Activated CD8-positive, alpha-beta T cell treated with anti-CD3 and anti-CD28 coated beads, Interleukin-2, amount 10 ng/mL, durations not matched to agents 7 days and 5 days (primary cell): ENCODE results near the gene KCNN1. TPM values are rescaled to one million over a fixed set of nuclear protein-coding genes. Genes with fewer than 3 reads are reported as not detected.
"Not testable (repeated sequence)": the region's sequence is repeated elsewhere in the genome, so short reads cannot be mapped to it uniquely, and the experiment has no call there.

ENCODE experiments used
- ATAC-seq: fragments of 150-1000 bp; cut with Tn5 transposase; one replicate; pipeline ENCODE4 v1.10.0; 2021; ENCODE audit warnings: moderate library complexity
- CTCF ChIA-PET: fragments of 350-600 bp; sonication (Branson Sonifier 250); formaldehyde crosslinking; loops from one replicate; lab custom pipeline; 2021; ENCODE audit warnings: antibody characterized with exemption; lab: Charles Lee
- POLR2A ChIA-PET: fragments of 350-600 bp; sonication (Branson Sonifier 250); formaldehyde crosslinking; loops from one replicate; lab custom pipeline; 2021; ENCODE audit warnings: antibody characterized with exemption; lab: Charles Lee
- DNase-seq: peaks from one replicate; pipeline ENCODE4 v3.0.0-alpha.2; 2020
- H3K27ac Mint-ChIP-seq: one replicate; pipeline ENCODE4 v1.8.0; 2021; ENCODE audit warnings: mild to moderate bottlenecking, mixed read lengths
- H3K27me3 Mint-ChIP-seq: one replicate; pipeline ENCODE4 v1.8.0; 2021; ENCODE audit warnings: low read depth, mixed read lengths
- H3K36me3 Mint-ChIP-seq: one replicate; pipeline ENCODE4 v1.8.0; 2021; ENCODE audit warnings: low read depth, mixed read lengths
- H3K4me1 Mint-ChIP-seq: one replicate; pipeline ENCODE4 v1.8.0; 2021; ENCODE audit warnings: low read depth, mixed read lengths
- H3K4me3 Mint-ChIP-seq: one replicate; pipeline ENCODE4 v1.8.0; 2021; ENCODE audit warnings: mild to moderate bottlenecking, mixed read lengths
- H3K9me3 Mint-ChIP-seq: one replicate; pipeline ENCODE4 v1.8.0; 2022; ENCODE audit warnings: mixed read lengths; ENCODE audit not compliant: insufficient read depth
- total RNA-seq, 2 experiments: library from RNA; stranded (reverse); gene quantifications; one replicate each; pipeline ENCODE4 v1.2.3, GENCODE V29; 2021

The KCNN1 gene
- total RNA-seq, 2 experiments from 2014 or later, result not detected

DNA sequence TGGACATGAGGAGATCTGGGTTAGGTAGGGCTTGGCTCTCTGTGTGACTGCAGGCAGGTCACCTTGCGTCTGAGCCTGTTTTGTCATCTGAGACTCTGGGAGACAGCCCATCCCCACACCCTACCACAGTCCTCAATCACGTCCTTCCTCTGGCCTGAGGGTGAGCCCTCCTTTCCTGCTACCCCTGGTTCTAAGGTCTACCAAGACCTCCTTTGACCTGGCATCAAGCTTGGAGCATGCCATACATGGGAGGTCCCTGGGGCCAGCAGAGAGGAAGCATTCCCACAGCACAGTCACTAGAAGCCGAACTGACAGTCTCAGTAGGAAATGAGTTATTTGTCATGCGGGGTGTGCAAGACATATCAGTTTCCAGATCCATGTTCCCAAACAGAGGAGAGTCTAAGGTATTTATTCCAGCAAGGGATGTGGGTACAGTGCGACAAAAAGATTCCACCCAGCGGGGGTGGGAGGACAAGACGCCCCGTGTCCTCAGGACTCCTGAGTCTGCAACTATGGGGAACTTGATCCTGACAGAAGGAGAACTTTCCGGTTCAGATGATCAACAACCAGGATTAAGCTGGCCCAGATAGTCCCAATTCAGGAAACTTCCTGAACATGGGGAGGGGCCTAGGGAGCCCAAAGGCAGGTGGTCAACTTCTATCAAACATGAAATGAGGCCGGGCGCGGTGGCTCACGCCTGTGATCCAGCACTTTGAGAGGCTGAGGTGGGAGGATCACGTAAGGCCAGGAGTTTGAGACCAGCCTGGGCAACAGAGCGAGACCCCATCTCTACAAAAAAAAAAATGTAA lies 50.6 kb downstream of the KCNN1 start:
- Mint-ChIP-seq H3K27ac (no peak overlapping the region), H3K9me3 (no peaks in the 10 kb centered on the region), H3K27me3 (no peaks in the 10 kb centered on the region), H3K36me3 (peaks cover 33% of the 10 kb centered on the region), H3K4me3 (no peak overlapping the region), H3K4me1 (peaks cover 74% of the 10 kb centered on the region)
- DNase-seq, result no peak
- no peak for ATAC-seq
- ChIA-PET CTCF (interaction anchor here (1.2 to 5.5 kb wide), 2 partner anchors 28 to 40 kb away, joined by 3 to 29 read pairs; no protein-coding TSS in a partner anchor), POLR2A (no interaction called here)

DNA sequence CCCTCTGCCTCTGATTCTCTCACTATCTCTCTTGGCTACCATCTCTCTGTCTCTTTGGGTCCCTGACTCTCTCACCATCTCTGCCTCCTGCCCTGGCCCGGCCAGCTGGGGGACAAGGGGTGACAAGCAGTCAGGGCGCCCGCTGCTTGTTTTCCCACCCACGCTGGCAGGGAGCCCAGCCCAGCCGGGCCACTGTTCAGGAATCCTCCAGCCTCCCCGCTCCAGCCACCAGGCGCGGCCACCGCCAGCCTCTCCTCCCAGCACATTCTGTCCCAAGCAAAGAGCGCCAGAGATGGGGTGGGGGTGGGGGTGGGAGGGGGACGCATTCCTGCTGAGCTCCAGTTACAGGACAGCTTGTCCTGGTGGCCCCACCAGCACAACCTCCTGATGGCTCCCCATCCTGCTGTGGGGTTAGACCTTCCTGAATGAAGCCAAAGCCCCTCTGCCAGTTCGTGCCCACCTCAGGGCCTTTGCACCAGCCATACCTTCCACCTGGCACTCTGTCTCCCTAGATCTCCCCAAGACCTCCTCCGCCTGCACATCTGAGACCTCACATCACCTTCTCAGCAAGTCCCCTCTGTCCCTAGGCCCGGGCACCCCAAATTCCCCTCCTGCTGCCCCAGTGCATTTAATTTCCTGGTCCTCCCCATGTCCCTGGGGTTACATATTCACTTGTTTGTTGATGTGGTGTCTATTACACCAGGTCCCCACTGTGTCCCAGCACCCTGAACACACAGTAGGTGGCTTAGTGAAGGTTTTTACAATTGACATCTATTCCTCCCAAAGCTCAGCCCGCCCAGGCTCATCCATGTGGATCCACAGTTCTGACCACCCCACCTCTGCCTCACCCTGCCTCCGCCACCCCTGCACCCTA lies 53.5 kb downstream of the KCNN1 start:
- H3K4me3 Mint-ChIP-seq, result no peak overlapping the region
- peaks cover 70% of the 10 kb centered on the region for H3K4me1 Mint-ChIP-seq
- no peaks in the 10 kb centered on the region for H3K9me3 Mint-ChIP-seq
- H3K27me3 Mint-ChIP-seq, result no peaks in the 10 kb centered on the region
- DNase-seq, result no peak
- no peak for ATAC-seq
- CTCF ChIA-PET, result interaction anchor here (4.4 kb wide), 1 partner anchor 24 kb away, joined by 21 read pairs; no protein-coding TSS in a partner anchor
- peaks cover 7% of the 10 kb centered on the region for H3K36me3 Mint-ChIP-seq
- H3K27ac Mint-ChIP-seq, result peak overlapping the region; percentile 84
- POLR2A ChIA-PET, result interaction anchor here (4.5 kb wide), 1 partner anchor 24 kb away, joined by 30 read pairs; no protein-coding TSS in a partner anchor

DNA sequence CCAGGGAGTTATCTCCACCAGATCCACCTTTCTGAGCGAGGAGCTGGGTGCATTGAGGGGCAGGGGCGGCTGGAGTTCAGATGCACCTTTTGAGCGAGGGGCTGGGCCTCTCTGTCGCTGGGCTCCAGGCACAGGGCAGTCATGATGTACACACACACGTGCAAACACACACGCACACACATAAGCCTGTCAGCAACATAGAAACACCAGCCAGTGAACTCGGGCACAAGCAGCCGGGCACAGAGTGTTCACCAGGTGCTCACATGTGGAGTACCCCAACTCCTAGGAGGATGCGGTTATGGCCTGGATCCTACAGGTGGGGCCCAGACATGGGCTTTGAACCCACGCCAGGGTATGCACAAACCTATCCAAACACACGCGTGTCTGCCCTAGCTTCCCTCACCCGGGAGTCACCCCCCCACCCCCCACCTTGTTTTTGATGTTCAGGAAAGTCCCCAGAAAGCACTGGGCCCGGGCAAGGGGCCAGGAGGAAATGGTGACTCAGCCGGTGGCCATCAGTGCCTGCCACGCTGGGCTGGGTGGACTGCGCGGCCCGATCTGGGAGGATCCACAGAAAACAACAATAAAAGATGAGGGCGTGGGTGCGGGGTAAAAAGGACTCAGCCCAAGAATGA lies 54.3 kb downstream of the KCNN1 start:
- Mint-ChIP-seq H3K36me3 (peaks cover 4% of the 10 kb centered on the region), H3K4me3 (peak overlapping the region; percentile 56), H3K4me1 (peaks cover 67% of the 10 kb centered on the region), H3K9me3 (no peaks in the 10 kb centered on the region), H3K27me3 (no peaks in the 10 kb centered on the region), H3K27ac (peak overlapping the region; percentile 84)
- DNase-seq (peak; percentile 47), ATAC-seq (no peak)
- ChIA-PET CTCF (interaction anchor here (3.7 to 4.4 kb wide), 2 partner anchors 23 to 37 kb away, joined by 20 to 21 read pairs; no protein-coding TSS in a partner anchor), POLR2A (interaction anchor here (4.5 kb wide), 1 partner anchor 23 kb away, joined by 30 read pairs; no protein-coding TSS in a partner anchor)

DNA sequence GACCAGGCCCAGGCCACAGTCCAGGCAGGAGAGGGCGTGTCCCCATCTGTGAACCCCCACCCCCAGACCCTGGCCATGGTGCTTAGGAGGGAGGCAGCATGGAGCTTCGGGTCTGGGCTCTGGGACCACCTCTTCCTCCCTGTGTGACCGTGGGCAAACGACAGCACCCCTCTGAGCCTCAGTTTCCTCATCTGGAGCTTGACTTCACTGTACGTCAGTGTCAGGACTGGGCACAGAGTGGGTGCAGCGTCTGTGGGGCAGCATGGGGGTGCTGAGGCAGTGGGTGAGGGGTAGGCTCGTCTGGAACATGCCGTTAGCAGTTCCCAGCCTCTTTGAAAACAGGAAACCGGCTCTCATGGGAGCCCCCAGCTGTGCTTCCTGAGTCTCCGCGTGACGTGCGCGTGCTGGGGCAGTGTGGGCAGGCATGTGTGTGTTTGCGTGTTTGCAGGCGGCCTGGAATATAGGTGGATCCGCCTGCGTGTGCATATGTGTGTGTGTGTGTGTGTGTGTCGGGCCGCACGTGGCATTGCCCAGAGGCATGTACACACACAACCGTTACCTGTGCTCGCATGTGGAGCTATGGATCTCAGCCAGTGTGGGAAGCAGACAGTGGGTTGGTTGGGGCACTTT lies 56.8 kb downstream of the KCNN1 start:
- H3K27me3 Mint-ChIP-seq, result no peaks in the 10 kb centered on the region
- POLR2A ChIA-PET, result interaction anchor here (0.7 to 4.5 kb wide), 9 partner anchors 10 to 806 kb away, joined by 3 to 30 read pairs (median 4); partner anchors contain the start of genes ARRDC2 and JUND
- H3K4me3 Mint-ChIP-seq, result peak overlapping the region; percentile 61
- H3K36me3 Mint-ChIP-seq, result peaks cover 4% of the 10 kb centered on the region
- CTCF ChIA-PET, result interaction anchor here (0.9 to 4.4 kb wide), 5 partner anchors 8 to 91 kb away, joined by 3 to 21 read pairs (median 15); partner anchors contain the start of genes ARRDC2 and CCDC124
- H3K27ac Mint-ChIP-seq, result peak overlapping the region; percentile 92
- no peaks in the 10 kb centered on the region for H3K9me3 Mint-ChIP-seq
- peak; percentile 66 for DNase-seq
- peak; percentile 44 for ATAC-seq
- H3K4me1 Mint-ChIP-seq, result peaks cover 54% of the 10 kb centered on the region

DNA sequence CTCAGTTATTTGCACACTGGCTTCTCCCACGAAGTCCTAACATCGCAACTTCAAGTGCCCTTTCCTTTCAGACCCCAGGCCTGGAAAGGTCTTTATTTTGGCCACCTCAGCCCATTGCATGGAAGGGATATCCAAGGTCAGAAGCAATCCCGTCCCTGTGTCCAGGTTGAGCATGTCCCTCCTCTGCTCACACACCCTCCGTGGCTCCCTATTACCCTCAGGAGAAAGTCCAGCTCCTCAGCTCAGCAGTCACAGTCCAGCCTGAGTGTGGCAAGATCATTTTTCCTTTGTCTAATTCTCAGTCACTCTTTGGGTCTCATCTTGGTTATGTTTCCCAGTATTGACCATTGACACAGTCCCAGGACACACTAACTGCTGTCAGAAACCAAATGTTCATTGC lies 60.2 kb downstream of the KCNN1 start:
- DNase-seq, result no peak
- ATAC-seq, result no peak
- Mint-ChIP-seq H3K27ac (no peak overlapping the region), H3K9me3 (no peaks in the 10 kb centered on the region), H3K36me3 (peaks cover 3% of the 10 kb centered on the region), H3K27me3 (no peaks in the 10 kb centered on the region), H3K4me1 (peaks cover 36% of the 10 kb centered on the region), H3K4me3 (no peak overlapping the region)
- CTCF ChIA-PET, result interaction anchor here (0.6 to 1.5 kb wide), 2 partner anchors 18 to 21 kb away, joined by 3 to 4 read pairs; no protein-coding TSS in a partner anchor
- POLR2A ChIA-PET, result no interaction called here

DNA sequence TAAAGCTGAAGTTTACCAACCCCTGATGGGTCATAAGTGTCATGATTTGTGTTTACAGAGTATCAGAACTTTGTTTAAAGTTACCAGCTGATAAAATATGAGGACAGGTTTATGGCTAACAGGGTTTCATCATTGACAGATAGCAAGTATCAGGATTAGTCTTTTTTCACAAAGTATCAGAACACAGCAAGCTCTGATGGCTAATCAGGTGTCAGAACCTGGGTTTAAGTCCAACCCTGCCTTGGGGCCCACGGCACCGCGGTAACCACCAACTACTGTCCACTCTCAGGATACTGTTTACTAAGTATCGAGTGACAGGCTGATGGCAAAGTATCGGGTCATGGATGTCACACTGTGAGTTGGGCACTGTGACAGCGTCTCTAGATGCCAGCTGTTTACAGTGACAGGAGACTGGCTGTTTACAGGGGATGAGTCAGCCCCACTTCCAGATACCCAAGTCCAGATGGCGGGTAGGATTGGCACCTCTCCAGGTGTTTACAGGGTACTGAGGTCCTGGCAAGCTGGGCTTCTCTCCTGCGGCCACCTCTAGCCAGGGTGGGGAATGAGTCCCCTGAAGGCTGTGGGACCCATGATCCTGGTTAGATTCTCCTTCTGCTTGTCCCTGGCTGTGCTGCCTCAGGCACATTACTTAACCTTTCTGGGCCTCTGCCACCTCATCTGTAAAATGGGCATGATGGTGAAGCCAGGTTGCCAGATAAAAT lies 62.9 kb downstream of the KCNN1 start:
- Mint-ChIP-seq H3K27ac (no peak overlapping the region), H3K9me3 (no peaks in the 10 kb centered on the region), H3K4me3 (no peak overlapping the region), H3K27me3 (no peaks in the 10 kb centered on the region), H3K36me3 (no peaks in the 10 kb centered on the region), H3K4me1 (peaks cover 12% of the 10 kb centered on the region)
- DNase-seq, result no peak
- ATAC-seq, result no peak
- POLR2A ChIA-PET, result interaction anchor here (0.7 kb wide), 1 partner anchor 13 kb away, joined by 4 read pairs; no protein-coding TSS in a partner anchor
- CTCF ChIA-PET, result interaction anchor here (1.5 to 2.0 kb wide), 3 partner anchors 15 to 29 kb away, joined by 3 to 7 read pairs (median 4); no protein-coding TSS in a partner anchor

DNA sequence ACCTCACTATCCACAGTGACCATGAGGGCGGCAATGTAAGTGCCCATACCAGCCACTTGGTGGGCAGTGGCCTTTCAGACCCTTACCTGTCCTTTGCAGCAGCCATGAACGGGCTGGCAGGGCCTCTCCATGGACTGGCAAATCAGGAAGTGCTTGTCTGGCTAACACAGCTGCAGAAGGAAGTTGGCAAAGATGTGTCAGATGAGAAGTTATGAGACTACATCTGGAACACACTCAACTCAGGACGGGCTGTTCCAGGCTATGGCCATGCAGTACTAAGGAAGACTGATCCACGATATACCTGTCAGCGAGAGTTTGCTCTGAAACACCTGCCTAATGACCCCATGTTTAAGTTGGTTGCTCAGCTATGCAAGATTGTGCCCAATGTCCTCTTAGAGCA lies 64.5 kb downstream of the KCNN1 start:
- ATAC-seq, H3K27me3 Mint-ChIP-seq, H3K9me3 Mint-ChIP-seq, H3K36me3 Mint-ChIP-seq, POLR2A ChIA-PET, H3K4me3 Mint-ChIP-seq, DNase-seq, H3K27ac Mint-ChIP-seq: not testable (repeated sequence)
- CTCF ChIA-PET, result interaction anchor here (1.3 kb wide), 1 partner anchor 26 kb away, joined by 3 read pairs; no protein-coding TSS in a partner anchor
- H3K4me1 Mint-ChIP-seq, result peaks cover 16% of the 10 kb centered on the region

DNA sequence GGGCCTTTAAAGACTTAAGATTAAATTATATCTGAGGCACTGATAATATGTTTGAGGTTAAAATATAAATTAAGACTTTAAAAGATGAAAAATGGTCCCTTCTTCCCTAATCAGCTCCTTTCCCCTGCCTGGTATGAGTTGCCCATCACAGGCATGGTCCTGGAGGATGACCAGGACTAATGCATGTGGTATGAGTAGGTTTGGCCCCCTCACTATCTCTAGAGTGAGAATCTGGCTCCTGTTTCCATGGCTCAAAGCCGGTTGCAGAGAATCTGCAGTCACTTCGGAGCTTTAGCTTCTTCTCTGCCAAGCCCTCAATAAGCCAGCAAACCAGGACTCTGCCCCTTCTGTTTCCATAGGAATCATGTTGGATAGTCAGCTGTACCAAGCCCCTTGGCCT lies 65.2 kb downstream of the KCNN1 start:
- H3K27ac Mint-ChIP-seq, result not testable (repeated sequence)

DNA sequence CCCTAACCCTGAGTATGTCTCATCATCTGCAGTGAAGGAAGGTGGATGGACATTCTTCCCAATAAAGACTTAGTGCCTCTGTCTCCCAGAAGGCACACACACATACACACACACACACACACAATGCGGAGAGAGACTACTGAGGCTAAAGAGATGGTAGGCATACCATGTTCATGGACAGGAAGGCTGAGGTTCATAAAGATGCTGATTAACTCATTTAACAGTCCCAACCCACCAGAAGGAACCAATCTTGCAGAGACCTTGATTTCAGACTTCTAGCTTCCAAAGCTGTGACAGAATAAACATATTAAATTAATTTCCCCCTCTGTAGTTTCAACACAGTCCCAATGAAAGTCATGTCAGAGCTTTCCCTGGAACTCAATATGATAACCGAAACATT lies 74.1 kb downstream of the KCNN1 start:
- Mint-ChIP-seq H3K27me3 (peaks cover 10% of the 10 kb centered on the region), H3K4me3 (no peak overlapping the region), H3K36me3 (peaks cover 3% of the 10 kb centered on the region), H3K9me3 (no peaks in the 10 kb centered on the region), H3K27ac (no peak overlapping the region), H3K4me1 (peaks cover 28% of the 10 kb centered on the region)
- DNase-seq (no peak), ATAC-seq (no peak)
- ChIA-PET CTCF (interaction anchor here (1.3 to 1.4 kb wide), 2 partner anchors 18 to 95 kb away, joined by 3 read pairs; no protein-coding TSS in a partner anchor), POLR2A (no interaction called here)

More for the DNA sequence above, 65.2 kb downstream of the KCNN1 start:
- H3K4me3 Mint-ChIP-seq, ATAC-seq, POLR2A ChIA-PET, H3K27me3 Mint-ChIP-seq, H3K9me3 Mint-ChIP-seq, DNase-seq, H3K36me3 Mint-ChIP-seq: not testable (repeated sequence)
- CTCF ChIA-PET, result interaction anchor here (1.3 kb wide), 1 partner anchor 26 kb away, joined by 3 read pairs; no protein-coding TSS in a partner anchor
- peaks cover 16% of the 10 kb centered on the region for H3K4me1 Mint-ChIP-seq

DNA sequence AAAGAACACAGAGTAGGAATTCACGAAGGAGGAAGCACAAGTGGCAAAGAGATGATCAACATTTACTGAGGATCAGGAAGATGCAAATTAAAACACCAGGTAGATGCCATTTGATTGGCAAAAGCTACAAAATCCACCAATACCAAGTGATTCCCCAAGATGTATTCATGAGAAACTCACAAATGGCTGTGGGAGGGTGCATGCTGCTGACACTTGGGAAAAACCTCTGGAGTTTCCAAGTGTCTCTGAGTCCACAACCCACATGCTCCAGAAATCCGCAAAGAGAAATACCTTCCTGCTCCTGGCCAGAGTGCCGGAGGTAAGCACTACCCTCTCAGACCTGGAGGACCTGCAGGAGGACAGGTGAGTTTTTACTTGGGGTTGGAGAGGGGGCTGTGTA lies 76.8 kb downstream of the KCNN1 start:
- POLR2A ChIA-PET, result interaction anchor here (2.3 kb wide), 1 partner anchor 21 kb away, joined by 30 read pairs; no protein-coding TSS in a partner anchor

More for the DNA sequence above, 76.8 kb downstream of the KCNN1 start:
- Mint-ChIP-seq H3K27ac (no peak overlapping the region), H3K9me3 (no peaks in the 10 kb centered on the region), H3K36me3 (peaks cover 3% of the 10 kb centered on the region), H3K4me3 (no peak overlapping the region), H3K27me3 (peaks cover 10% of the 10 kb centered on the region), H3K4me1 (peaks cover 33% of the 10 kb centered on the region)
- DNase-seq, result no peak
- no peak for ATAC-seq
- CTCF ChIA-PET, result interaction anchor here (2.1 to 4.3 kb wide), 4 partner anchors 14 to 43 kb away, joined by 9 to 44 read pairs (median 26); partner anchors contain the start of gene ARRDC2
